Panc1 (cell line): Measurements from ENCODE around the gene CEP44. TPM values are rescaled to one million over a fixed set of nuclear protein-coding genes. Genes with fewer than 3 reads are reported as not detected.

ENCODE experiments used
- ATAC-seq: fragments of 200-7000 bp; cut with Tn5 transposase; 2 replicates; pipeline ENCODE4 v1.9.1; 2020; ENCODE audit warnings: mild to moderate bottlenecking, moderate library complexity
- BruUV-seq: library from RNA; stranded (reverse); fragments of 400-500 nt; replicated peaks from 2 replicates; lab custom pipeline; 2021; lab: Mats Ljungman, UMichigan
- CTCF ChIA-PET: fragments of 300-600 bp; sonication (Branson Sonifier 250); formaldehyde crosslinking; loops from one replicate; lab custom pipeline; 2022; ENCODE audit warnings: antibody characterized with exemption; lab: Charles Lee
- POLR2A ChIA-PET: fragments of 300-600 bp; sonication (Branson Sonifier 250); formaldehyde crosslinking; loops from one replicate; lab custom pipeline; 2022; ENCODE audit warnings: antibody characterized with exemption; lab: Charles Lee
- DNase-seq: peaks from one replicate; pipeline ENCODE4 v3.0.0-alpha.2; 2010; ENCODE audit warnings: low read depth, low spot score
- H3K27ac ChIP-seq: 2 replicates; pipeline ENCODE4 v1.5.1; 2011; ENCODE audit warnings: mild to moderate bottlenecking, low read length, inconsistent platforms
- H3K27me3 ChIP-seq: fragments of 200-500 bp; sonication (Bioruptor generic); 2 replicates; pipeline ENCODE4 v1.6.0; 2014; ENCODE audit warnings: low read length, inconsistent platforms; ENCODE audit not compliant: control insufficient read depth, insufficient read depth
- H3K36me3 ChIP-seq: fragments of 200-500 bp; sonication (Bioruptor generic); 2 replicates; pipeline ENCODE4 v1.5.1; 2014; ENCODE audit warnings: inconsistent platforms, mild to moderate bottlenecking, low read length, moderate library complexity; ENCODE audit not compliant: control insufficient read depth, insufficient read depth
- H3K4me1 ChIP-seq: 2 replicates; pipeline ENCODE4 v1.5.1; 2011; ENCODE audit warnings: inconsistent platforms, mild to moderate bottlenecking, low read length, moderate library complexity; ENCODE audit not compliant: control insufficient read depth, insufficient read depth
- H3K4me3 ChIP-seq, 2 experiments: 2 replicates each; pipeline ENCODE4 v1.5.1; 2011 to 2012; ENCODE audit warnings: low read depth in 2 of 2, low read length in 2 of 2, mild to moderate bottlenecking in 2 of 2, inconsistent platforms in 1 of 2, moderate library complexity in 1 of 2
- H3K9me3 ChIP-seq: fragments of 200-500 bp; sonication (Bioruptor generic); 2 replicates; pipeline ENCODE4 v1.5.1; 2014; ENCODE audit warnings: low read depth, mild to moderate bottlenecking, inconsistent platforms, low read length, moderate library complexity; ENCODE audit not compliant: control insufficient read depth, insufficient read depth
- POLR2AphosphoS5 ChIP-seq: IDR thresholded peaks from 2 replicates; pipeline ENCODE4 v1.6.1; 2012; ENCODE audit warnings: mild to moderate bottlenecking, low read depth, low read length, moderate library complexity
- SIN3A ChIP-seq: IDR thresholded peaks from 2 replicates; pipeline ENCODE4 v1.6.1; 2012; ENCODE audit warnings: low read depth, mild to moderate bottlenecking, low read length, moderate library complexity, borderline replicate concordance; ENCODE audit not compliant: insufficient read depth
- TCF7L2 ChIP-seq: IDR thresholded peaks from 2 replicates; pipeline ENCODE4 v1.6.1; 2011; ENCODE audit warnings: mild to moderate bottlenecking, low read depth, low read length, inconsistent platforms
- in situ Hi-C: cut with HindIII; loops from 2 replicates; pipeline ENCODE4 v1.10.0; 2016; ENCODE audit warnings: low sequenced_read_pairs, low pct_unique_long_range_greater_than_20kb
- intact Hi-C: fragments of 100-400 bp; cut with micrococcal nuclease; formaldehyde crosslinking; loops from one replicate; pipeline ENCODE4 v1.10.0; 2022; ENCODE audit not compliant: unreplicated experiment
- total RNA-seq: library from RNA; stranded (reverse); gene quantifications from one replicate; pipeline ENCODE4 v1.2.1, GENCODE V29; 2021; ENCODE audit not compliant: unreplicated experiment
- TF ChIP-seq, protein P1 (sequence below): fragments of 450-650 bp; IDR thresholded peaks from 2 replicates; pipeline ENCODE4 v1.5.1; 2017; ENCODE audit warnings: mild to moderate bottlenecking
- TF ChIP-seq, protein P2 (sequence below), 2 experiments: IDR thresholded peaks; 2 replicates each; pipeline ENCODE4 v1.6.1; 2011 to 2012; ENCODE audit warnings: low read depth in 2 of 2, control low read depth in 1 of 2, low read length in 1 of 2, mild to moderate bottlenecking in 1 of 2, moderate library complexity in 1 of 2; ENCODE audit not compliant: insufficient read depth in 1 of 2

Gene CEP44
- total RNA-seq, 1 experiment from 2014 or later = 9.8 TPM

DNA sequence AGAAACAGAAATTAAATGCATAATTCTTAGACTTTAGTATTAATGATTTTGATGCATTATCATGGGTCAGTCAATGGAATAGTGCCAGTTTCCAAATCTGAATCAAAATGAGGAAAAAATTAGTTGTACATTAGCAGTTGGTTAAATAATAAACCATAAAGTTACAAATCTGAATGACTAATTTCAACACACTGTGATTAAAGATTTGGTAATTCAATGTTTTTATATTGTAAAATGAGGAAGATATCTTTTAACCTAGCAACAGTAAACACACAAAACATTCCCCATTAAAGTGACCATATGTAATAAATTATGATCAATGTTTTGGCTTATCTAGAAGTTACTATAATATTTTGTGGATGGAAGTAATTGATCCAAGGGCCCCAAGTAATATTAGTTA is 1.8 kb upstream of the CEP44 start:
- CTCF ChIA-PET = no interaction called here
- in situ Hi-C loops = no loop called here
- Histone ChIP-seq H3K36me3 (peaks cover 6% of the 10 kb centered on the region), H3K4me1 (peaks cover 5% of the 10 kb centered on the region; the same call in 1 of the 2 replicates), H3K9me3 (no peaks in the 10 kb centered on the region), H3K4me3 (peak overlapping the region in 1 of 2 experiments; percentile 96; a peak in 2 of 4 replicates), H3K27ac (peak overlapping the region; percentile 23; the same call in 1 of the 2 replicates), H3K27me3 (no peaks in the 10 kb centered on the region)
- DNase-seq (no peak), ATAC-seq (no peak)
- BruUV-seq = no TSS peak
- POLR2A ChIA-PET = no interaction called here
- intact Hi-C loops = no loop called here
- TF ChIP-seq, protein P1, sequence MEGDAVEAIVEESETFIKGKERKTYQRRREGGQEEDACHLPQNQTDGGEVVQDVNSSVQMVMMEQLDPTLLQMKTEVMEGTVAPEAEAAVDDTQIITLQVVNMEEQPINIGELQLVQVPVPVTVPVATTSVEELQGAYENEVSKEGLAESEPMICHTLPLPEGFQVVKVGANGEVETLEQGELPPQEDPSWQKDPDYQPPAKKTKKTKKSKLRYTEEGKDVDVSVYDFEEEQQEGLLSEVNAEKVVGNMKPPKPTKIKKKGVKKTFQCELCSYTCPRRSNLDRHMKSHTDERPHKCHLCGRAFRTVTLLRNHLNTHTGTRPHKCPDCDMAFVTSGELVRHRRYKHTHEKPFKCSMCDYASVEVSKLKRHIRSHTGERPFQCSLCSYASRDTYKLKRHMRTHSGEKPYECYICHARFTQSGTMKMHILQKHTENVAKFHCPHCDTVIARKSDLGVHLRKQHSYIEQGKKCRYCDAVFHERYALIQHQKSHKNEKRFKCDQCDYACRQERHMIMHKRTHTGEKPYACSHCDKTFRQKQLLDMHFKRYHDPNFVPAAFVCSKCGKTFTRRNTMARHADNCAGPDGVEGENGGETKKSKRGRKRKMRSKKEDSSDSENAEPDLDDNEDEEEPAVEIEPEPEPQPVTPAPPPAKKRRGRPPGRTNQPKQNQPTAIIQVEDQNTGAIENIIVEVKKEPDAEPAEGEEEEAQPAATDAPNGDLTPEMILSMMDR = no peak
- TF ChIP-seq SIN3A (no peak), TCF7L2 (no peak), POLR2AphosphoS5 (no peak)
- TF ChIP-seq, protein P2, sequence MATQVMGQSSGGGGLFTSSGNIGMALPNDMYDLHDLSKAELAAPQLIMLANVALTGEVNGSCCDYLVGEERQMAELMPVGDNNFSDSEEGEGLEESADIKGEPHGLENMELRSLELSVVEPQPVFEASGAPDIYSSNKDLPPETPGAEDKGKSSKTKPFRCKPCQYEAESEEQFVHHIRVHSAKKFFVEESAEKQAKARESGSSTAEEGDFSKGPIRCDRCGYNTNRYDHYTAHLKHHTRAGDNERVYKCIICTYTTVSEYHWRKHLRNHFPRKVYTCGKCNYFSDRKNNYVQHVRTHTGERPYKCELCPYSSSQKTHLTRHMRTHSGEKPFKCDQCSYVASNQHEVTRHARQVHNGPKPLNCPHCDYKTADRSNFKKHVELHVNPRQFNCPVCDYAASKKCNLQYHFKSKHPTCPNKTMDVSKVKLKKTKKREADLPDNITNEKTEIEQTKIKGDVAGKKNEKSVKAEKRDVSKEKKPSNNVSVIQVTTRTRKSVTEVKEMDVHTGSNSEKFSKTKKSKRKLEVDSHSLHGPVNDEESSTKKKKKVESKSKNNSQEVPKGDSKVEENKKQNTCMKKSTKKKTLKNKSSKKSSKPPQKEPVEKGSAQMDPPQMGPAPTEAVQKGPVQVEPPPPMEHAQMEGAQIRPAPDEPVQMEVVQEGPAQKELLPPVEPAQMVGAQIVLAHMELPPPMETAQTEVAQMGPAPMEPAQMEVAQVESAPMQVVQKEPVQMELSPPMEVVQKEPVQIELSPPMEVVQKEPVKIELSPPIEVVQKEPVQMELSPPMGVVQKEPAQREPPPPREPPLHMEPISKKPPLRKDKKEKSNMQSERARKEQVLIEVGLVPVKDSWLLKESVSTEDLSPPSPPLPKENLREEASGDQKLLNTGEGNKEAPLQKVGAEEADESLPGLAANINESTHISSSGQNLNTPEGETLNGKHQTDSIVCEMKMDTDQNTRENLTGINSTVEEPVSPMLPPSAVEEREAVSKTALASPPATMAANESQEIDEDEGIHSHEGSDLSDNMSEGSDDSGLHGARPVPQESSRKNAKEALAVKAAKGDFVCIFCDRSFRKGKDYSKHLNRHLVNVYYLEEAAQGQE (IDR thresholded peaks at IDR 0.05; ENCODE audit: insufficient read depth in 1 of 2, low read depth in 2 of 2, low read length in 1 of 2) = no peak

DNA sequence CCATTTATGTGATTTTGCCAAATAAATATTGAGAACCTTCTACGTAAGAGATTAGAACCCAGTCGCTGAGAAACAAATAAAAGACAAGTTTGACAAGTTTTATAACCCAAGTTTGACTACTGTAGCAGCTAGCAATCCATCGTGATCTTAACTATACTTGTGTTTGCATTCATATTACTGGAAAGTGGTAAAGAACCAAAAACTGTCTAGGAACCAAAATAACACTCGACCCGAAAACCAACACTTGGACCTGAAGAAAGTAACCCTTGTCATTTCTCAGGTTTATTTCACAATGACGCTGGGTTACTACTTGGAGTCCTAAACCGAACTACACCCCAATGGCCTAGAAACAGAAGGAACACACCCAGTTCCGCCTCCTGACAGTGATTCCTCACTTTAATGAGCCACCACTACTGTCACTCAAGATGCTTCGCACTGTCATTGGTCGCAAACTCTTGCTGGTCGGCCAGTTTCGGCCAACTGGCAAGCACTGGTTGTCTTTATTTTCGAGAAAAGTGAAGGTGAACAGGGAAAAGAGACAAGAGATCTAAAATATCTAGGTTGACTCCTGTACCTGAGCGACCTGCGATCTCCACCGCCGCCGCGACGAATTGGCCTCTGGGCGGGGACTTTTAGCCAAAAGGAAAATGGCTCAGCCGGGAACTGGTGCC is 740 bp upstream of the CEP44 start:
- ChIA-PET CTCF (no interaction called here), POLR2A (no interaction called here)
- peak; percentile 78 for DNase-seq
- peak overlapping the region; percentile 96 for H3K27ac ChIP-seq
- BruUV-seq = no TSS peak
- no peak for TF ChIP-seq TCF7L2
- no peak for TF ChIP-seq SIN3A
- TF ChIP-seq, protein P2 (IDR thresholded peaks at IDR 0.05; ENCODE audit: insufficient read depth in 1 of 2, low read depth in 2 of 2, low read length in 1 of 2) = no peak
- TF ChIP-seq, protein P1 = no peak
- no peak for TF ChIP-seq POLR2AphosphoS5
- peak overlapping the region; percentile 84 to 96 for H3K4me3 ChIP-seq
- peaks cover 5% of the 10 kb centered on the region; the same call in 1 of the 2 replicates for H3K4me1 ChIP-seq
- peaks cover 6% of the 10 kb centered on the region for H3K36me3 ChIP-seq
- intact Hi-C loops (no loop called here), in situ Hi-C loops (no loop called here)
- no peaks in the 10 kb centered on the region for H3K27me3 ChIP-seq
- no peaks in the 10 kb centered on the region for H3K9me3 ChIP-seq
- peak; percentile 98 for ATAC-seq
